Right renal cortex interstitium (tissue), 3 donors: ENCODE measurements around the gene CANX. TPM values are rescaled to one million over a fixed set of nuclear protein-coding genes. Genes with fewer than 3 reads are reported as not detected.
"Not testable (repeated sequence)": the region's sequence is repeated elsewhere in the genome, so short reads cannot be mapped to it uniquely, and the experiment has no call there.

Experiments
- DNase-seq, 3 donors: peaks; one replicate each; pipeline ENCODE4 v3.0.0-alpha.2; 2013; ENCODE audit warnings: low read depth in 3 of 3, low spot score in 2 of 3
- polyA plus RNA-seq, 3 donors: library from polyadenylated mRNA; unstranded; fragments of 120-200 nt; gene quantifications; one replicate each; pipeline ENCODE4 v1.2.1, GENCODE V29; 2013; ENCODE audit not compliant: insufficient read length in 3 of 3

The CANX gene
- polyA plus RNA-seq, 3 donors, result 577 to 669 (median 627) TPM

DNA sequence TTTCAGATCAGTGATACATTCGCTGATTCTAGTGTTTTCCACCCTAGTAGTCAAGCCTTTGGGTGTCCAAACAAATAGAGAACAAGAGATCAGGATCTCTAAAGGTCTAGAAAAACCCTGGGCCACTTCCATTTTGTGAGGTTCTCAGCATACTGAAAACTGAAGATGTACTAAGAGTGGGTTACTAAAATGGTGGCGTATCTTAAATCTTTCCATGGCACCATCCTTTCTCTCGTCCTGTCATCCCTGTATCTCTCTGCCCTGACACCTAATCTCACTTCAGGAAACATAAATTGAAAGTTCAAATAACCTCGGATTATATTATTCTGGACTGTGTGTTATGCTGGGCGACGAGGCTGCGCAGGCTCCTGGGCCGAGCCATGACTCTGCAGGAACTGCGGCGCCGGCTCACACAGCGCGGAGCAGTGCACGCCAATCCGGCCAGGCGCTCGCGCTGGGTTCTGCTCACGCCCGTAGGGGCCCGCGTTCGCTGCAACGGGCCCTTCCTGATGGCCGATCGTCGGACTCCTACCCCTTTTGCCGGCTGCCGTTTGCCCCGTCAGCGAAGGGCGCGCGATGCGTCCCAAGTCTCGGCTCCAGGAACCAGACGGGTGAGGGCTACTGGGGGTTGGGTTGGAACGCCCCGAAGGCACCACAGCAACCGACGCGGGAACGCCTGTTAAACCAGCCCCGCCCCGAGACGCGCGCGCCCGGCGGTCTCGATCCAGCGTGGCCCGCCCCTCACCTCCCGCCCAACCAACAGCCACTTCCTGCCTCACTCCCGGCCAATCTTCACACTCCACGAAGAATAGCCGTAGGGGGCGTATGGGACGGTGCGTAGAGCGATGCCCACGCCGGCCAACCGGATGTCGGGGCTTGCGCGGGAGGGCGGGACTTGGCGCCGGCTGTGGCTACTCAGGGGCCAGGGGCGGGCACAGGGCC is 503 bp upstream of the CANX start:
- peak; percentile 93 to 97 (median 96) for DNase-seq

DNA sequence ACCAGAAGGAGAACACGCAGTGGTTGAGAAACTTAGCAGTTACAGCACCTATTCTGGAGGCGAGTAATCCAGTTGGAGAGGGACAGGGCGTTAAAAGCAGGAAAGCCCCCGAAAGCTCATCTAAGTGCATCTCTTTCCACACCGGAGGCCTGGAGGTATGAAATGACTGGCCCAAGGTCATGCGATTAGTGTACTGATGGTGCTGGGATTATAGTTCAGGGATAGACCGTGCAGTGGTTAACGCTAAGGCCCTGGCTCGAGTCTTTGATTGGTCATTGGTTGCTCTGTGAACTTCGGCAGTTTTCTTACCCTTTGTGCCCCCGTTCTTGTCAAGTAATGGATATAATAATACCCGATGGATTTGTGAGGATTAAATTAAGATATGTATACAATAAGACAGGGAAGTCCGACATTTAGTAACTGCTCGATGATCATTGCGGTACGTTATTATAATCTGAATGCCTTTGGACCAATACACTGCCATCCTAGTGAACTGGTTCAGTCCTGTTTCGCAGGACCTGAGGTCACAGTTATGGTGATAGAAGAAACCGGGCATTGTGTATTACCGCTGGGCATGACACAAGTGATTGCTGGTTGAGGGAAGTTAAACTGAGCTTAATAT is 960 bp downstream of the CANX start:
- peak in 1 of 3 donors; percentile 10 for DNase-seq

DNA sequence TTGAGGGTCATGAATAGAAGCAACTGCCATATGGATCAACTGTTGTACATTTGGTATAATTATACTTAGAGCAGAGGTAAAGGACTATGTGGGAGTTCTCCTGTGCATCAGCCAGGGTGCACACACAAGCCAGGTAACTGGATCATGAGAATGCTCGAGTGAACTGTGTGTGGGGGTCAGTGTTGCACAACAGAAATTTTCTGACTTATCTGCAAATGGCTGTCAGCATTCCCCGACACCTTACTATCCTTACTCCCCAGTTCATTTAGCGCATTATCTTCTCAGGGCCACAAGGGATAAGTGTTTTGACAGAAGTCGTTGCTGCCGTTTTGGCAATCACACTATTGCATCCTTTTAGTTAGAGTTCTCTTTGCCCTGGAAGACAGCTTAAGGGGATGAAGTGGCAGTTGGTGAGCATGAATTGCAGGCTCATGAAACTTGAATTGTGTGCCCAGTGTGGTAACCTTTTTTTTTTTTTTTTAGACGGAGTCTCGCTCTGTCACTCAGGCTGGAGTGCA is 1.7 kb downstream of the CANX start:
- no peak for DNase-seq

DNA sequence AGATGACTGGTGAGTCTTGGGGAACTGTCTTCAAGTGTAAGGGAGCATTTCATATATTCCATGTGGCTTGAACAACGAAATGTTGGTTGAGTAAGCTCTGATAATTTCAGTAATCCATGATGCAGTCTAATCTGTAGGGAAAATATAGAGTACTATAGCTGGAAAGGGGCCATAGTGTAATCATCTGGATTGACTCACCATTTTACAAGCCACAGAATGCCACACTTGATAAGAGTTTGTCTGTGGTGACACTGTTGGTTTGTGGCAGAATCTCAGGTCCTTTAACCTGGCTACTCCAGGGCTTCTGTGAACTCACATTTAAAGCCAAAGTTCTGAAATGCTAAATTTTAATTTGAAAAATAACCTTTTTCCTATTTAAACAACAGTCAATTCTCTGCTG is 17.5 kb downstream of the CANX start:
- no peak for DNase-seq

DNA sequence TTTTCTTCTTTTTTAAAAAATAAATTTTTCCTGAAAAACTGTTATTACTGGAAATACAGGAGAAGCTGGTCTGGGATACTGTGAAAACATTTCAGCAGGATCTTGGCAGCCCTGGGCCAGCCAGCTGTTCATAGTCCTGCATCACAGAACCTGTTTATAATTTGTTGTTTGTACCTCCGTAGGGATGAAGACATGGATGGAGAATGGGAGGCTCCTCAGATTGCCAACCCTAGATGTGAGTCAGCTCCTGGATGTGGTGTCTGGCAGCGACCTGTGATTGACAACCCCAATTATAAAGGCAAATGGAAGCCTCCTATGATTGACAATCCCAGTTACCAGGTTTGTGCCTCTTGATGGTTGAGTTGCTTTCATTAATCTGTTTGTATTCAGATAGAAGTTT is 21.5 kb downstream of the CANX start:
- no peak for DNase-seq

DNA sequence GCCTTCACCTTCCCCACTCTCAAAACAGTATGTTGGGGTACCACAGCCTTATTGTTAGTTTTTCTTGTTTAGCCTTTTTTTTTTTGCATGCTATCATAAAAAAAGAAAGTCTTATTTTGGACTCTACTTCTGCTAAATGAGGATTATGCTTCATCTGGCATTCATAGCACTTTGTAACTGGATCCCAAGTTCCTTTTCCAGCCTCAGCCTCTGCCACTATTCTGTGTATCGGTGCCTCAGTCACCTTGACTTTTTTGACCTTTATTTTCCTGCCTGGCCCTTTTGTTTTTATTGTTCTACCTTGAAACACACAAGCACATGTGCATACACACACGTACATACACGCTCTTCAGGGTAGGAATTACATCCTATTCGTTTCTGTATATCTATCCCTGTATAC is 25.4 kb downstream of the CANX start:
- DNase-seq, result no peak

DNA sequence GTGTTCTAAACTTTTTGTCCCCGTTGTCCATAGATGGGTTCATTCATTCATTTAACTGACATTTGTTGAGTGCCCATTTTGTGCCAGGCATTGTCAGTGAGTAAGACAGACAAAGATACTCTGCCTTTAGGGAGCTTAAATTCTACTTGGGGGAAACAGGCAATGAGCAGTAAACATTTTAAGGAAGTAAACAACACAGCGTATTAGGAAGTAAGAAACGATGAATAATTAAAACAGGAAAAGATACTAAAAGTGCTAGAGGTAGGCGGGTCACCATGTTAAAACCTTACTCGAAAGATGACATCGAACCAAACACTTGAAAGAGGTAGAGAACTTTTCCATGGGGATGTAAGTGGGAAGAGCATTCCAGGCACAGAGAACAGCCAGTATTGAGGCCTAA is 28.3 kb downstream of the CANX start:
- no peak for DNase-seq

DNA sequence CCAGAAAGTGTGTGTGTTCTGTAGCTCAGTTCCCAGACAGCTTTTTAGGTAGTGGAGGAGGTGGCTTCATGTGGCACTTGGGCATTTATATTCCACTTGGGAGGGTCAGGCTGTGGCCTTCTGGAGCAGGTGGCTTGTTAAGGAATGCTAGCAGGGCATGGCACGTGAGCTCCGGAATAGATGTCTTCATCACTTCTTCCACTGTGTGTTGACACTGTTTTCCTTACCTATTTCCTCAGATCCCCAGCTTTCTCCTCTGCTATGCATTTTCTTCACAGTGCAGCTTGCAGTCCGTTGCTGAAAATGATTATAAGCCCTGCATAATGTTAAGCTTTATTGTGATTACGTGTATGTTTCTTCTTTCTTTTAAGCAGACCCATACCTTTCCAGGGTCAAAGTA is 30.5 kb downstream of the CANX start:
- no peak for DNase-seq

DNA sequence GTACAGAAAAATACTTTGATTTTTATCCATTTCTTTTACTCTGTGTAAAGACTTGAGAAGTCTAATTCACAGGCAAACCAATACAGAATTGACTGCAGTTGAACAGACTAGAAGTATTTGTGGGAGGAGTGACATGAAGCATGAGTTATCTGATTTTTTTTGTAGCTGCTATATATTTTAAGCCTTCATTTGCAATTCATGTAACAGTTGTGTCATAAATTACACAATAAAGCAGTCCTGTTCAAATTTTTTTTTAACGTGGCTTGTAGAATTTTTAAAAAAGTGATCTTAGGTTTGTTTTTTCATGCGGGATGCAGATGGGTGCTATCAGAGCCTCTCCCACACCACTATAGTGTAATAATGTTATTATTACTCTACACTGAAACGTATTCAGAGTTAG is 31.0 kb downstream of the CANX start:
- DNase-seq, result no peak

DNA sequence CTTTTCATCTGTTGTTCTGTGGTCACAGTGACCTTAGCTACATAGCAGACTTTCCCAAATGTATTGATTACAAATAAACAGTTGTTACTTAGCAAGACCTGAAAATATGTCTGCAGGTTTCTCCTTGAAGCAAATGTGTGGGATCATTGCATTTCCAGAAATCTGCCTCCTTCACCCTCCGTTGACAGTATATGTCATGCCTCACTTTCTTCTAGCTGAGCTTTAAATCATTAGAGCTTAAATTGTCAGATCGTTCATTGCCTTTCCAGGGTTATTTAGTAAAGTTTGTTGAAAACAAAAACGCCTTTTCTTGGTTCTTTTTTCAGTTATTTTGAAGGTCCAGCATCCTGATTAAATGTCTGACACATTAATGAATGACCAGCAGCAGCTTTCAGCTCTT is 31.6 kb downstream of the CANX start:
- DNase-seq, result no peak

DNA sequence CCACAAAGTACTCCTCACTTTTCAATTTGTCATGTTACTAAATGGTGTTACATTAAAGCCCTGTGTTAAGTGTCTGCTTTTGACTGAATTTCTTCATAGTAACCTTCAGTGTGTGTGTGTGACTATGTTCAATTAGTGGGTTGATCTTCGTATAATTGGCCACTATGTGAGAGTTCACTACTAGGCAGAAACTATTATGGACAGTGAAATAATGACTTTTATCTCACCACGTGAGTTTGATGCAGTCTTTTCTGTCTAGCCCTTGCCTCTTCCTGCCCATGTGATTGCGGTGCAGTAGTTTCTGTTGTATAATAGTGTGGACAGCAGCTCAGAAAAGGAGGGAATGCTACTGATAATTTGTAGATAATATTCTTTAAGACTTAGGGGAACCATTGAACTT is 32.1 kb downstream of the CANX start:
- DNase-seq, result no peak

DNA sequence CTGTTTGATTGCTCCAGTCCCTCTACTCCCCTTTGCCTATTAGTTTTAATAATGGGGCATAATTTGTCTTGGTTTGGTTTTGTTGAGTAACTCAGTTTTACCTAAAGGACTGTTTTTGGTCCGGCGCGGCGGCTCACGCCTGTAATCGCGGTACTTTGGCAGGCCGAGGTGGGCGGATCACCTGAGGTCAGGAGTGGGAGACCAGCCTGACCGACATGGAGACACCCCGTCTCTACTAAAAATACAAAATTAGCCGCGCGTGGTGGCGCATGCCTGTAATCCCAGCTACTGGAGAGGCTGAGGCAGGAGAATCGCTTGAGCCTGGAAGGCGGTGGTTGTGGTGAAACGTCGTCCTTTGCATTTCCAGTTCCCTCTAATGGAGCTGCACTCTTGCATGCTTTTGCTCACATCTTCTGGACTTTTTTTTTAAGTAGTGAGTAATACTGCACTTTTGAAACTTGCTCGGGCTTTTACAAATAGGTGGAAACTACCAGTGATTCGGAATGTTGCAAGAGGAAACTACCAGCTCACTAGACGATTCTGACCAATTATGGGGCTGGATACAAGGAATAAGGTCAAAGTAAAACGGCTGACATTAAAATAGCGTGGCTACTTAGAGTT is 33.1 kb downstream of the CANX start:
- no peak for DNase-seq

DNA sequence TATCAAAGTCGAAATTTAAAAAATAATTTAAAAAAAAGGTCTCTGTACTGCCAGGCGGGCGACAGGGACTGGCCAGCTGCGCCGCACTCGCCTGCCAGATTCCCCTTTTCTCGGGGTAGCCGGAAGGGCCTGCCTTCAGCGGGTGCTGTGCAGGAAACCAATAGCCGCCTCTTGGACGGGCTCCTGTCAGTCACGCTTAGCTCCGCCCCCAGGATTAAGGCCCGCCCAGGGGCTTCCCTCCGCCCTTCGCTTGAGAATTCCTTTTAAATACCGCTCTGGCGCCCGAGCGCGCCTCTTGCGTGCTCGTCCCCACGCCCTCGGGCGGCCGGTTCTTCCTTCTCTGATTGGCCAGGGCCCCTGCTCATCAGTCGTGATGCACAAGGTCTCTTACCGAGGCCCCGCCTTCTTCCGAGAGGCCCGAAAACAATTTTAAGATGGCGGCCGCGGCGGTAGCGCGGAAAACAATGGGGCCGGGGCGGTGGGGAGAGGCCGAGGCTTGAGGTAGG is 33.7 kb downstream of the CANX start, which contains the start of gene MAML1:
TSS of gene MAML1 (plus strand) at position 411 of the 506 bp plus-strand sequence. CDS start 291 bp downstream, outside the sequence.
- peak; percentile 97 to 99 (median 98) for DNase-seq

DNA sequence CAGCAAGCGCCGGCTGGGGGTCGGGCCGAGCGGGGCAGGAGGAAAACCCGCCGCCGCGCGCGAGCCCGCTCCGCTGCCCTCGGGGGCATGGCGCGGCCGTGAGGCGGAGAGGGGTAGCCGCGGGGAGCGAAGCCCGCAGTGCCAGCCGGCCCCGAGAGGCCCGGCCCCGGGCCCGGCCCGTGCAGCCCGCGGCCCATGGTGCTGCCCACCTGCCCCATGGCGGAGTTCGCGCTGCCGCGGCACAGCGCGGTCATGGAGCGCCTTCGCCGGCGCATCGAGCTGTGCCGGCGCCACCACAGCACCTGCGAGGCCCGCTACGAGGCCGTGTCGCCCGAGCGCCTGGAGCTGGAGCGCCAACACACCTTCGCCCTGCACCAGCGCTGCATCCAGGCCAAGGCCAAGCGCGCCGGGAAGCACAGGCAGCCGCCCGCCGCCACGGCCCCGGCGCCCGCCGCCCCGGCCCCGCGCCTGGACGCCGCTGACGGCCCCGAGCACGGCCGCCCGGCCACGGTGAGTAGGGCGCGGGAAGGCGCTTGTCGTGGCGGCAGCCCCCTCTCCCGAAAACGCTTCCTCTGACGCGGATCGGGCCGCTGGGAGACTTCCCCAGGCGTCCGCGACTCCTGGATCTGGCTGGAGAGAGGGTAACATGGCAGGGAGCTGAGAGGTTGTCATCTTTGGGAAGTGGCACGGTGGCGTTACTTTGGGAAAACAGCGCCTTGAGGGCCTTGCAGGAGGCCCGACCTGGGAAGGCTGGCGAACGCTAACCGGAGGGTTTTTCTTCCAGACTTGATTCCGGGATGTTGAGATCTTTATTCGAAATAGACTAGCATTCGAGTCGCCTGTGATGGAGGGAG is 34.4 kb downstream of the CANX start:
- DNase-seq, result peak in 1 of 3 donors; percentile 24

DNA sequence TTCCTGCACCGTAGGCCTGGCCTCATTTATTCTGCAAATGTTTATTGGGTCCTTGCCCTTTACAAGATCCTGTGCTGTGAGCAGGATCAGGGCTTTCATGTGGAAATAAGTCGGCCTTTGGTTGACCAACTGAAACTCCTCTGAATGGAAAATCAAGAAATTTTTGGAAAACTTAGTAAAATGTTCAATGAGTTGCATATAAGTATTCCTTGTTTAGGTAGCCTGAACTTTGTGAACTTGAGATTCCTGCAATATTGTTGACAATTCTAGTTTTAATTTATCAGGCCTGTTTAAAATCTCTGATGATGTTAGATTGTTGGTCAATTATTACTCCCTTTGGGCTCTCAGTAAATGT is 35.0 kb downstream of the CANX start:
- DNase-seq, result no peak

DNA sequence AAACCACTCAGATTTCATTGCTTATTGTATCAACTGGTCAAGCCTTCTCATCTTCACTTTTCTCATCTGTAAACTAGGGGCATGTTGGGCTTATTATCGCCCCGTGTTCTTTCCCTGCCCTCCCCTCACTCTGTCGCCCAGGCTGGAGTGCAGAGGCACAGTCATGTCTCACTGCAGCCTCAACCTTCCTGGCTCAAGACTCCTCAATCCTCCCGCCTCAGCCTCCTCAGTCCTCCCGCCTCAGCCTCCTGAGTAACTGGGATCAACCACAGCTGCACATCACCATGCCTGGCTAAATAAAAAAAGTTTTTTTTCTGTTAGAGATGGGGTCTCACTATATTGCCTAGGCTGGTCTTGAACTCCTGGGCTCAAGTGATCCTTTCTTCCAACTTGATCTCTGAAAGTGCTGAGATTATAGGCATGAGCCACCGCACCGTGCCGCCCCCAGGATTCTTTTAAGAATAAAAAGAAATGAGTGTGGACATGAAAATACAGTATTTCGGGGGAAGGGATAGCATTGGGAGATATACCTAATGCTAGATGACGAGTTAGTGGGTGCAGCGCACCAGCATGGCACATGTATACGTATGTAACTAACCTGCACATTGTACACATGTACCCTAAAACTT is 35.9 kb downstream of the CANX start:
- DNase-seq, result no peak

DNA sequence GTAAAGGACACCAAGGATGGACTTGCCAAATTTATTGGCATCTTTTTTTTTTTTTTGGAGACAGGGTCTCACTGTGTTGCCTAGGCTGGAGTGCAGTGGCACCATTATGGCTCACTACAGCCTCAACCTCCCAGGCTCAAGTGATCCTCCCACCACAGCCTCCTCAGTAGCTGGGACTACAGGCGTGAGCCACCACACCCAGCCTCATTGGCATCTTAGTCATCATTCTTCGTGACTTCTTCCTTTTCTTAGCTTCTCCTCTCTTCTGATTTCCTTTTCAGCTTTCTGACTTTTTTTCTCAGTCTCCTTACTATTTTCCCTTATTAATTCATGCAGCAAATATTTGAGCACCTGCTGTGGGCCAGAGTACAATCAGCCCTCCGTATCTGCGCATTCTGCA is 40.0 kb downstream of the CANX start:
- DNase-seq, result no peak

DNA sequence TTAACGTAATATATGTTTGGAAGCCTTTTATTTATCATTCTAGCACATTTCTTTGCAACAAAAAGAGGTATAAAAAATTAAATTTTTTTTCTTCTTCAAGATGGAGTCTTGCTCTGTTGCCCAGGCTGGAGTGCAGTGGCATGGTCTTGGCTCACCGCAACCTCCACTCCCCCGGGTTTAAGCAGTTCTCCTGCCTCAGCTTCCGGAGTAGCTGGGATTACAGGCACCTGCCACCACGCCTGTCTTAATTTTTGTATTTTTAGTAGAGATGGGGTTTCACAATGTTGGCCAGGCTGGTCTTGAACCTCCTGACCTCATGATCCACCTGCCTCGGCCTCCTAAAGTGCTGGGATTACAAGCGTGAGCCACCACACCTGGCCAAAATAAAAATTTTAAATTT is 45.3 kb downstream of the CANX start:
- not testable (repeated sequence) for DNase-seq

DNA sequence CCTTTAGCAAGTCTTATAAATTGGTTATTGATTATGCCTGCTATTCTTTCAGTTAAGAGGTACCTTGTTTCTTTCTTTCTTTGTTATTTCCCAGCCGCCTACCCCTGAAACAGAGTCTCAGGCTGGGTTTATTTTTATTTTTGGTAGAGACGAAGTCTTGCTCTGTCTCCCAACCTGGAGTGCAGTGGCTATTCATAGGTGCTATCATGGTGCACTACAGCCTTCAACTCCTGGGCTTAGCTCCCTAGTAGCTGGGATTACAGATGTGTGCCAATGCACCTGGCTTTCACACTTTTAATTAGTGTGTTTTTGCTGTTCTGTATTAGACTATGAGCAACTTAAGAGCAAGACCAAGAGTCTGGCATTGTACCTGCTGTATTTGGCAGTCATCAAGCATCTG is 48.1 kb downstream of the CANX start:
- no peak for DNase-seq

DNA sequence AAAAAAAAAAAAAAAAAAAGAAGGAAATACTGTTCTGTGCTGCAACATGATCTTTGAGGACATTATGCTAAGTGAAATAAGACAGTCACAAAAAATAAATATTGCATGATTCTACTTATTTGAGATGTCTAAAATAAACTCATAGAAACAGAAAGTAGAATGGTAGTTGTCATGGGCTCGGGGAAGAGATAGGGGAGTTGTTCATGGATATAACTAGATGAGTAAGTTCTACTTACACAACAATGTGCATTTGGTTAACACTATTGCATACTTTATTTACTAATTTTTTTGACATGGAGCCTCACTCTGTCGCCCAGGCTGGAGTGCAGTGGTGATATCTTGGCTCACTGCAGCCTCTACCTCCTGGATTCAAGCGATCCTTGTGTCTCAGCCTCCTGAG is 49.0 kb downstream of the CANX start:
- DNase-seq, result no peak
